Measurements from ENCODE around the gene FTH1. TPM values are rescaled to one million over a fixed set of nuclear protein-coding genes. Genes with fewer than 3 reads are reported as not detected.
"Not testable (repeated sequence)": the region's sequence is repeated elsewhere in the genome, so short reads cannot be mapped to it uniquely, and the experiment has no call there.

The FTH1 gene
- total and polyA plus RNA-seq, 4 experiments from 2014 or later = 695 to 3,378 (median 1,943) TPM

GRCh38 chr11:61954851-61955421 is 12.5 kb downstream of the FTH1 start:
- Histone ChIP-seq H3K4me3 (ENCODE audit: low read length in 2 of 2) (no peak overlapping the region), H3K4me1 (ENCODE audit: insufficient read depth, low read length) (peaks cover 10% of the 10 kb centered on the region), H3K9me3 (ENCODE audit: control insufficient read depth in 1 of 2, low read length in 2 of 2) (no peaks in the 10 kb centered on the region), H3K36me3 (ENCODE audit: insufficient read depth, low read length) (no peaks in the 10 kb centered on the region), H3K27ac (ENCODE audit: low read depth, low read length) (no peak overlapping the region), H3K27me3 (ENCODE audit: insufficient read depth, low read length) (peaks cover 6% of the 10 kb centered on the region)
- ChIA-PET POLR2A (ENCODE audit: partially characterized antibody) (interaction anchor here (0.9 to 1.2 kb wide), 2 partner anchors 10 to 12 kb away, joined by 3 to 10 read pairs; partner anchors contain the start of gene FTH1), CTCF (ENCODE audit: partially characterized antibody) (no interaction called here)
- no peaks in the 10 kb centered on the region for H3K36me3 Mint-ChIP-seq
- no peak for DNase-seq
- peaks cover 2 to 9% (median 6%) of the 10 kb centered on the region in 4 donors for H3K4me1 Mint-ChIP-seq
- H3K4me3 Mint-ChIP-seq = peak overlapping the region in 5 of 8 donors; percentile 31 to 60 (median 40)
- peaks cover 2 to 8% of the 10 kb centered on the region in 2 donors for H3K27me3 Mint-ChIP-seq
- peak overlapping the region in 2 of 7 donors; percentile 52 to 86 for H3K27ac Mint-ChIP-seq
- intact Hi-C loops (cut with micrococcal nuclease) = no loop called here
- H3K9me3 Mint-ChIP-seq = no peaks in the 10 kb centered on the region

DNA sequence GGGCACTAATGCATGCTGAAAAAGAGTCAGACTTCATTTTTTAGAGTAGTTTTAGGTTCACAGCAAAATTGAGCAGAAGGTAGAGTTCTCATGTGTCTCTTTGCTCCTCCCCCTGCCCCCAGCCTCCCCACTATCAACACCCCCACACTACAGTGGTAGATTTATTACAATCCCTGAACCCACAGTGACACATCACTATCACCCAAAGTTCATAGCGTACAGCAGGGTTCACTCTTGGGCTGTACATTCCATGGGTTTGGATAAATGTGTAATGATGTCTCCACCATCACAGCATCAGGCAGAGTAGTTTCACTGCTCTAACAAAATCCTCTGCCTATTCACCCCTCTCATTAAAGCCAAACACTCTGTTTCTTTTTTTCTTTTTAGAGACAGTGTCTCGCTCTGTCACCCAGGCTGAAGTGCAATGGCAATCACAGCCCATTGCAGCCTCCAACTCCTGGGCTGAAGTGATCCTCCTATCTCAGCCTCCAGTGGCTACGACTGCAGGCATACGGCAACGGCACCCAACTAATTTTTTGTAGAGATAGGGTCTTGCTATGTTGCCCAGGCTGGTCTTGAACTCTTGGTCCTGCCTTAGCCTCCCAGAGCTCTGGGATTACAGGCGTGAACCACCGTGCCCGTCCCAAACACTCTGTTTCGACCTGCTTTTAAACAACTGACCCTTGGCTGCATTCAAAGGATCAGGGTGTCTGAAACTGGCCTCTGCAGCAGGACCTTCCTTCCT is 13.2 kb downstream of the FTH1 start:
- Histone ChIP-seq H3K9me3 (ENCODE audit: control insufficient read depth in 1 of 2, low read length in 2 of 2) (no peaks in the 10 kb centered on the region), H3K4me1 (ENCODE audit: insufficient read depth, low read length) (peaks cover 10% of the 10 kb centered on the region), H3K4me3 (ENCODE audit: low read length in 2 of 2) (no peak overlapping the region), H3K27ac (ENCODE audit: low read depth, low read length) (no peak overlapping the region), H3K36me3 (ENCODE audit: insufficient read depth, low read length) (no peaks in the 10 kb centered on the region), H3K27me3 (ENCODE audit: insufficient read depth, low read length) (peaks cover 6% of the 10 kb centered on the region)
- intact Hi-C loops (cut with micrococcal nuclease) = no loop called here
- Mint-ChIP-seq H3K4me3 (no peak overlapping the region), H3K27ac (peak overlapping the region in 2 of 7 donors; percentile 20 to 31), H3K4me1 (peaks cover 2 to 9% (median 6%) of the 10 kb centered on the region in 4 donors), H3K27me3 (peaks cover 2 to 8% of the 10 kb centered on the region in 2 donors), H3K36me3 (no peaks in the 10 kb centered on the region), H3K9me3 (no peaks in the 10 kb centered on the region)
- no peak for DNase-seq
- ChIA-PET CTCF (ENCODE audit: partially characterized antibody) (no interaction called here), POLR2A (ENCODE audit: partially characterized antibody) (interaction anchor here (1.2 kb wide), 1 partner anchor 13 kb away, joined by 10 read pairs; the partner anchor contains the start of gene FTH1)

- H3K9me3 Mint-ChIP-seq; H3K27me3 ChIP-seq (ENCODE audit: insufficient read depth, low read length); H3K4me1 ChIP-seq (ENCODE audit: insufficient read depth, low read length); H3K27me3 Mint-ChIP-seq; H3K9me3 ChIP-seq (ENCODE audit: control insufficient read depth in 1 of 2, low read length in 2 of 2); DNase-seq; H3K36me3 Mint-ChIP-seq; intact Hi-C loops (cut with micrococcal nuclease); H3K36me3 ChIP-seq (ENCODE audit: insufficient read depth, low read length); H3K4me1 Mint-ChIP-seq; H3K27ac Mint-ChIP-seq; CTCF ChIA-PET (ENCODE audit: partially characterized antibody); H3K4me3 Mint-ChIP-seq; H3K4me3 ChIP-seq (ENCODE audit: low read length in 2 of 2); POLR2A ChIA-PET (ENCODE audit: partially characterized antibody); H3K27ac ChIP-seq (ENCODE audit: low read depth, low read length): not testable (repeated sequence)
These were observed 13.8 kb downstream of the FTH1 start for GRCh38 chr11:61953632-61954031.

DNA sequence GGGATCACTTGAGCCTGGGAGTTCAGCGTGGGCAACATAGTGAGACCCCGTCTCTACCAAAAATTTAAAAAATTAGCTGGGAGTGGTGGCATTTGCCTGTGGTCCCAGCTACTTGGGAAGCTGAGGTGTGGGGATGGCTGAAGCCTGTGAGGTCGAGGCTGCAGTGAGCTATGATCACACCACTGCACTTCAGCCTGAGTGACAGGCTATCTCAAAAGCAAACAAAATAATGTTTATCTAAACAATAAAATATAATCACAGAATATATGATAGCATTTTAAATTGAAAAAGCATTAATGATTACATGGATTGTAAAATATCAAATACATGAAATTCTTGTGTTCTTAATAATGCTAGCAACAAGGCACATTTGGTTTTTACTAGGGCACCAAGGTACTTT is 14.6 kb downstream of the FTH1 start:
- no peaks in the 10 kb centered on the region for H3K36me3 Mint-ChIP-seq
- H3K36me3 ChIP-seq (ENCODE audit: insufficient read depth, low read length) = no peaks in the 10 kb centered on the region
- H3K4me1 ChIP-seq (ENCODE audit: insufficient read depth, low read length) = peaks cover 10% of the 10 kb centered on the region
- ChIA-PET CTCF (ENCODE audit: partially characterized antibody) (interaction anchor here (8.4 kb wide), 1 partner anchor 129 kb away, joined by 132 read pairs; no protein-coding TSS in a partner anchor), POLR2A (ENCODE audit: partially characterized antibody) (no interaction called here)
- H3K9me3 ChIP-seq (ENCODE audit: control insufficient read depth in 1 of 2, low read length in 2 of 2) = no peaks in the 10 kb centered on the region
- DNase-seq = no peak
- no peak overlapping the region for H3K4me3 Mint-ChIP-seq
- peaks cover 6% of the 10 kb centered on the region for H3K27me3 ChIP-seq (ENCODE audit: insufficient read depth, low read length)
- no peak overlapping the region for H3K4me3 ChIP-seq (ENCODE audit: low read length in 2 of 2)
- intact Hi-C loops (cut with micrococcal nuclease) = no loop called here
- no peak overlapping the region for H3K27ac Mint-ChIP-seq
- peaks cover 2 to 9% (median 6%) of the 10 kb centered on the region in 4 donors for H3K4me1 Mint-ChIP-seq
- no peak overlapping the region for H3K27ac ChIP-seq (ENCODE audit: low read depth, low read length)
- peaks cover 2 to 8% of the 10 kb centered on the region in 2 donors for H3K27me3 Mint-ChIP-seq
- no peaks in the 10 kb centered on the region for H3K9me3 Mint-ChIP-seq

GRCh38 chr11:61951484-61952135 is 15.8 kb downstream of the FTH1 start:
- Mint-ChIP-seq H3K27ac (peak overlapping the region in 1 of 7 donors; percentile 80), H3K36me3 (no peaks in the 10 kb centered on the region), H3K4me1 (peaks cover 2 to 9% (median 6%) of the 10 kb centered on the region in 4 donors), H3K27me3 (peaks cover 2 to 8% of the 10 kb centered on the region in 2 donors), H3K4me3 (no peak overlapping the region), H3K9me3 (no peaks in the 10 kb centered on the region)
- Histone ChIP-seq H3K36me3 (ENCODE audit: insufficient read depth, low read length) (no peaks in the 10 kb centered on the region), H3K9me3 (ENCODE audit: control insufficient read depth in 1 of 2, low read length in 2 of 2) (no peaks in the 10 kb centered on the region), H3K27me3 (ENCODE audit: insufficient read depth, low read length) (peaks cover 6% of the 10 kb centered on the region), H3K27ac (ENCODE audit: low read depth, low read length) (no peak overlapping the region), H3K4me1 (ENCODE audit: insufficient read depth, low read length) (peaks cover 10% of the 10 kb centered on the region), H3K4me3 (ENCODE audit: low read length in 2 of 2) (no peak overlapping the region)
- intact Hi-C loops (cut with micrococcal nuclease) = no loop called here
- POLR2A ChIA-PET (ENCODE audit: partially characterized antibody) = interaction anchor here (1.8 kb wide), 1 partner anchor 15 kb away, joined by 5 read pairs; no protein-coding TSS in a partner anchor
- no peak for DNase-seq
- CTCF ChIA-PET (ENCODE audit: partially characterized antibody) = interaction anchor here (0.7 to 8.4 kb wide), 8 partner anchors 9 to 156 kb away, joined by 3 to 132 read pairs (median 4); no protein-coding TSS in a partner anchor

GRCh38 chr11:61950035-61950547 is 17.3 kb downstream of the FTH1 start, which contains the start of gene BEST1:
Gene BEST1, plus strand, starts transcription at chr11:61950351. Its CDS starts 1,456 bp downstream, at chr11:61951807.
- Mint-ChIP-seq H3K36me3 (no peaks in the 10 kb centered on the region), H3K4me3 (no peak within 1 kb of the TSS), H3K27ac (peak within 1 kb of the TSS in 4 of 7 donors; percentile 17 to 76 (median 47)), H3K9me3 (no peaks in the 10 kb centered on the region), H3K27me3 (peaks cover 2 to 8% of the 10 kb centered on the region in 2 donors), H3K4me1 (no peaks in the 10 kb centered on the region)
- no peak within 1 kb of the TSS for H3K4me3 ChIP-seq (ENCODE audit: low read length in 2 of 2)
- no peaks in the 10 kb centered on the region for H3K36me3 ChIP-seq (ENCODE audit: insufficient read depth, low read length)
- no peak within 1 kb of the TSS for H3K27ac ChIP-seq (ENCODE audit: low read depth, low read length)
- no peaks in the 10 kb centered on the region for H3K4me1 ChIP-seq (ENCODE audit: insufficient read depth, low read length)
- no peak for DNase-seq
- intact Hi-C loops (cut with micrococcal nuclease) = no loop called here
- no peaks in the 10 kb centered on the region for H3K9me3 ChIP-seq (ENCODE audit: control insufficient read depth in 1 of 2, low read length in 2 of 2)
- no peaks in the 10 kb centered on the region for H3K27me3 ChIP-seq (ENCODE audit: insufficient read depth, low read length)
- CTCF ChIA-PET (ENCODE audit: partially characterized antibody) = interaction anchor here (0.9 to 8.4 kb wide), 7 partner anchors 10 to 1086 kb away, joined by 3 to 132 read pairs (median 5); no protein-coding TSS in a partner anchor
- POLR2A ChIA-PET (ENCODE audit: partially characterized antibody) = interaction anchor here (1.2 to 1.8 kb wide), 2 partner anchors 17 to 18 kb away, joined by 5 read pairs; partner anchors contain the start of gene FTH1

All from CD4-positive, alpha-beta memory T cell (primary cell).